Panc1 (cell line): ENCODE data around the gene NDUFS7.

Experiments
- POLR2AphosphoS5 ChIP-seq: IDR thresholded peaks from 2 replicates; pipeline ENCODE4 v1.6.1; 2012; ENCODE audit warnings: mild to moderate bottlenecking, low read depth, low read length, moderate library complexity
- SIN3A ChIP-seq: IDR thresholded peaks from 2 replicates; pipeline ENCODE4 v1.6.1; 2012; ENCODE audit warnings: low read depth, mild to moderate bottlenecking, low read length, moderate library complexity, borderline replicate concordance; ENCODE audit not compliant: insufficient read depth
- TCF7L2 ChIP-seq: IDR thresholded peaks from 2 replicates; pipeline ENCODE4 v1.6.1; 2011; ENCODE audit warnings: mild to moderate bottlenecking, low read depth, low read length, inconsistent platforms
- TF ChIP-seq, protein P1 (sequence below): fragments of 450-650 bp; IDR thresholded peaks from 2 replicates; pipeline ENCODE4 v1.5.1; 2017; ENCODE audit warnings: mild to moderate bottlenecking

GRCh38 chr19:1417681-1418495, 34.2 kb downstream of the NDUFS7 start:
- TF ChIP-seq, protein P1, sequence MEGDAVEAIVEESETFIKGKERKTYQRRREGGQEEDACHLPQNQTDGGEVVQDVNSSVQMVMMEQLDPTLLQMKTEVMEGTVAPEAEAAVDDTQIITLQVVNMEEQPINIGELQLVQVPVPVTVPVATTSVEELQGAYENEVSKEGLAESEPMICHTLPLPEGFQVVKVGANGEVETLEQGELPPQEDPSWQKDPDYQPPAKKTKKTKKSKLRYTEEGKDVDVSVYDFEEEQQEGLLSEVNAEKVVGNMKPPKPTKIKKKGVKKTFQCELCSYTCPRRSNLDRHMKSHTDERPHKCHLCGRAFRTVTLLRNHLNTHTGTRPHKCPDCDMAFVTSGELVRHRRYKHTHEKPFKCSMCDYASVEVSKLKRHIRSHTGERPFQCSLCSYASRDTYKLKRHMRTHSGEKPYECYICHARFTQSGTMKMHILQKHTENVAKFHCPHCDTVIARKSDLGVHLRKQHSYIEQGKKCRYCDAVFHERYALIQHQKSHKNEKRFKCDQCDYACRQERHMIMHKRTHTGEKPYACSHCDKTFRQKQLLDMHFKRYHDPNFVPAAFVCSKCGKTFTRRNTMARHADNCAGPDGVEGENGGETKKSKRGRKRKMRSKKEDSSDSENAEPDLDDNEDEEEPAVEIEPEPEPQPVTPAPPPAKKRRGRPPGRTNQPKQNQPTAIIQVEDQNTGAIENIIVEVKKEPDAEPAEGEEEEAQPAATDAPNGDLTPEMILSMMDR, result no peak
- no peak for TF ChIP-seq TCF7L2
- no peak for TF ChIP-seq SIN3A
- TF ChIP-seq POLR2AphosphoS5, result no peak
